Nephron (organoid): Measurements from ENCODE around the gene DTNBP1.

Experiments
- H3K27ac Mint-ChIP-seq, 3 experiments: 2 replicates each; pipeline ENCODE4 v1.8.0; 2020; ENCODE audit warnings: mixed read lengths in 3 of 3, mild to moderate bottlenecking in 2 of 3, moderate library complexity in 1 of 3
- H3K27me3 Mint-ChIP-seq: 2 replicates; pipeline ENCODE4 v1.8.0; 2021; ENCODE audit warnings: low read depth, mild to moderate bottlenecking, moderate library complexity, mixed read lengths
- H3K36me3 Mint-ChIP-seq: 2 replicates; pipeline ENCODE4 v1.8.0; 2020; ENCODE audit warnings: low read depth, mixed read lengths
- H3K4me1 Mint-ChIP-seq: 2 replicates; pipeline ENCODE4 v1.8.0; 2020; ENCODE audit warnings: mixed read lengths
- H3K4me3 Mint-ChIP-seq, 3 experiments: 2 replicates each; pipeline ENCODE4 v1.8.0; 2020; ENCODE audit warnings: mild to moderate bottlenecking in 3 of 3, mixed read lengths in 3 of 3, moderate library complexity in 2 of 3
- H3K9me3 Mint-ChIP-seq: 2 replicates; pipeline ENCODE4 v1.8.0; 2020; ENCODE audit warnings: mixed read lengths
- TF ChIP-seq, protein P1 (sequence below), 3 experiments: fragments of 200-600 bp; sonication (generic); IDR thresholded peaks; one replicate each; pipeline ENCODE4 v1.5.0; 2021; ENCODE audit warnings: antibody characterized with exemption in 3 of 3; ENCODE audit not compliant: unreplicated experiment in 3 of 3

The DTNBP1 gene

DNA sequence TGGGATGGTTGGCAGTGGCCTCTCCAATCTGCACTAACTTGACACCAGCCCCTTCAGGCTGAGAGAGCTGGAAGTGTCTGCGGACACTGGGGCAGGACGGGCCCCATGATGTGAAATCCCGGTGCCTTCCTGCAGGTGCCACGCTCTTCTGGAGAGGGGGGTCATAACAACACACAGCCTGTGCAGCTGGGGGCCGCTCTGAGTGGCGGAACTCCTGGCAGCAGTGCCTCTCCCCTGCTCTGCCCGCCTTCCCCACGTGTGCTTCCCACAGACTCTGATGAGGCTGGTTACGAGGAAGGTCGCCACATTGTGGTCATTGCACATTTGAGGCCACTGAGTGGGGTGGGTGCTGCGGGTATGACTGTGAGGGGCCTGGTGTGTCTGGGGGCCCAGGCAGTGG lies 145.2 kb downstream of the DTNBP1 start:
- TF ChIP-seq, protein P1, sequence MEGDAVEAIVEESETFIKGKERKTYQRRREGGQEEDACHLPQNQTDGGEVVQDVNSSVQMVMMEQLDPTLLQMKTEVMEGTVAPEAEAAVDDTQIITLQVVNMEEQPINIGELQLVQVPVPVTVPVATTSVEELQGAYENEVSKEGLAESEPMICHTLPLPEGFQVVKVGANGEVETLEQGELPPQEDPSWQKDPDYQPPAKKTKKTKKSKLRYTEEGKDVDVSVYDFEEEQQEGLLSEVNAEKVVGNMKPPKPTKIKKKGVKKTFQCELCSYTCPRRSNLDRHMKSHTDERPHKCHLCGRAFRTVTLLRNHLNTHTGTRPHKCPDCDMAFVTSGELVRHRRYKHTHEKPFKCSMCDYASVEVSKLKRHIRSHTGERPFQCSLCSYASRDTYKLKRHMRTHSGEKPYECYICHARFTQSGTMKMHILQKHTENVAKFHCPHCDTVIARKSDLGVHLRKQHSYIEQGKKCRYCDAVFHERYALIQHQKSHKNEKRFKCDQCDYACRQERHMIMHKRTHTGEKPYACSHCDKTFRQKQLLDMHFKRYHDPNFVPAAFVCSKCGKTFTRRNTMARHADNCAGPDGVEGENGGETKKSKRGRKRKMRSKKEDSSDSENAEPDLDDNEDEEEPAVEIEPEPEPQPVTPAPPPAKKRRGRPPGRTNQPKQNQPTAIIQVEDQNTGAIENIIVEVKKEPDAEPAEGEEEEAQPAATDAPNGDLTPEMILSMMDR (IDR thresholded peaks at IDR 0.05; ENCODE audit: unreplicated experiment in 3 of 3) = no peak
- Mint-ChIP-seq H3K27me3 (no peaks in the 10 kb centered on the region), H3K27ac (no peak overlapping the region), H3K36me3 (peaks cover 86% of the 10 kb centered on the region), H3K4me1 (peaks cover 11% of the 10 kb centered on the region), H3K9me3 (no peaks in the 10 kb centered on the region), H3K4me3 (no peak overlapping the region)

DNA sequence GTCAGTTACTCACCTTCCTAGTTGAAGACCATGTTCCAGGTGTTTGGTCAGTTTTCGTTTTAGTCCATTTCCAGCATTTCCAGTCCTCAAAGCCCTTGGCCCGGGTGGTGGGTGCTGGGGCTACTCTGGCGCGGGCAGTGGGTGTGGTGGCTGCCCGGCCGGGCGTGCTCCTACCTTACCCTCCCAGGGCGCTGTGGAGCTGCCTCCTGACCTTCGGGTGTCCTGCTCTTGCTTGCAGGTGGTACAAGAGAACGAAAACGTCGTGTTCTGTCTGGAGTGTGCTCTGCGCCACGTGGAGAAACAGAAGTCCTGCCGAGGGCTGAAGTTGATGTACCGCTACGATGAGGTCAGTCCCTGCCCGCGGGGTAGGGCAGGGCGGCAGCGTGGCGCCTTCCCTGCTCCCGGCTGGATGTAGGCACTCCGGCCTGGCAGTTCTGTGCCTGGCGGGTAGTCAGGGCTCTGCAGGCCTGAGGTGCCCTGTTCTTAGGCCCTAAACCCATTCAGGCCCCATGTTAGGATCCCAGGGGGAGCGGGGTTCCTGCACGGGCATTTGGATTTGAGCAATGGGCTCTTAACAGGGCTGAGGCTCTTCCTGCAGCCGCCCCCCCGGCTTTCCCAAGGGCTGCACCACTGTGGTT lies 145.8 kb downstream of the DTNBP1 start:
- no peak overlapping the region for H3K4me3 Mint-ChIP-seq
- TF ChIP-seq, protein P1 (IDR thresholded peaks at IDR 0.05; ENCODE audit: unreplicated experiment in 3 of 3) = no peak
- H3K27ac Mint-ChIP-seq = no peak overlapping the region
- peaks cover 86% of the 10 kb centered on the region for H3K36me3 Mint-ChIP-seq
- H3K4me1 Mint-ChIP-seq = peaks cover 12% of the 10 kb centered on the region
- H3K9me3 Mint-ChIP-seq = no peaks in the 10 kb centered on the region
- no peaks in the 10 kb centered on the region for H3K27me3 Mint-ChIP-seq

DNA sequence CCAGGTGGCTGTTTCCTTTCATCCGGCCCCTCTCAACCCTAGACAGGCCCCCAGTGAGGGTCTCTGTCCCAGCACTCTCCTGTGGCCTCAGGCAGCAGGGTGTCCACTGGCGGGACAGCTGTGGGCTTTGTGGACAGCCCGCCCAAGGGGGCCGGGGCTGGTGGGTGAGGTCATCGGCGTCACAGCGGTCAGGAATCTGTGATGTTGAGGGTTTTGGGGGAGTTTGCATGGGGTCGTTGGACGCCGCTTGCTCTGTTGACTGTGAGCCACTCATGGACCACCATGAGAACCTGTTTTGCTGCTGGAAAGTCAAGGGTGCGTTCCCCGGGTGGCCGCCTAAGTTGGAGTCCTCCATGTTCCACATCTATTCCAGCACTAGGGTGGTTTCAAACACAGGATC lies 146.4 kb downstream of the DTNBP1 start:
- Mint-ChIP-seq H3K27ac (peak overlapping the region in 1 of 3 experiments; percentile 31), H3K27me3 (no peaks in the 10 kb centered on the region), H3K4me3 (no peak overlapping the region), H3K36me3 (peaks cover 85% of the 10 kb centered on the region), H3K9me3 (no peaks in the 10 kb centered on the region), H3K4me1 (peaks cover 15% of the 10 kb centered on the region)
- TF ChIP-seq, protein P1 (IDR thresholded peaks at IDR 0.05; ENCODE audit: unreplicated experiment in 3 of 3) = no peak

DNA sequence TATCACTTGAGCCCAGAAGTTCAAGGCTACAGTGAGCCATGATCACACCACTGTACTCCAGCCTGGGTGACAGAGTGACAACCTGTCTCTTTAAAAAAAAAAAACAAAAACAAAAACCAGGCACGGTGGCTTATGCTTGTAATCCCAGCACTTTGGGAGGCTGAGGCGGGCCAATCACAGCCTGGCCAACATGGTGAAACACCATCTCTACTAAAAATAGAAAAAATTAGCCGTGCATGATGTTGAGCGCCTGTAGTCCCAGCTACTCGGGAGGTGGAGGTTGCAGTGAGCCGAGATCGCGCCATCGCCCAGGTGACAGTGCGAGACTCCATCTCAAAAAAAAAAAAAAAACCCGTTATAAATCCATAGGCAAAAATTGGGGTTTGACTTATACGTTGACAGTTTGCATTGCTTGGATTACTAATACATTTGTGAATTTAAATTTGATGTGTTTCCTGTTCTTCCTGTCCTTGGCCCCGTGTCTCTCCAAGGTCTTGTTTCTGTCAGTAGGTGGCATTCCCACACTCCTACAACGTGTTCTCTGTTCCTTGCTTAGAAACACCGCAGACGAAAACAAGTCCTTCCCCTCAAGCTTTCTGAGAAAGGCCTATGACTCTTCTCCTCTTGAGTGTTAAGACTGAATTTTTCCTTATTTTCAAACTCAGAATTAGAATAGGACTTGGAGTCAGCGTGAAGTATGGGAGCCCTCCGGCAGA lies 147.0 kb downstream of the DTNBP1 start:
- H3K4me1 Mint-ChIP-seq = peaks cover 15% of the 10 kb centered on the region
- TF ChIP-seq, protein P1 (IDR thresholded peaks at IDR 0.05; ENCODE audit: unreplicated experiment in 3 of 3) = no peak
- H3K27me3 Mint-ChIP-seq = no peaks in the 10 kb centered on the region
- H3K36me3 Mint-ChIP-seq = peaks cover 85% of the 10 kb centered on the region
- H3K27ac Mint-ChIP-seq = peak overlapping the region in 1 of 3 experiments; percentile 31
- no peaks in the 10 kb centered on the region for H3K9me3 Mint-ChIP-seq
- no peak overlapping the region for H3K4me3 Mint-ChIP-seq

DNA sequence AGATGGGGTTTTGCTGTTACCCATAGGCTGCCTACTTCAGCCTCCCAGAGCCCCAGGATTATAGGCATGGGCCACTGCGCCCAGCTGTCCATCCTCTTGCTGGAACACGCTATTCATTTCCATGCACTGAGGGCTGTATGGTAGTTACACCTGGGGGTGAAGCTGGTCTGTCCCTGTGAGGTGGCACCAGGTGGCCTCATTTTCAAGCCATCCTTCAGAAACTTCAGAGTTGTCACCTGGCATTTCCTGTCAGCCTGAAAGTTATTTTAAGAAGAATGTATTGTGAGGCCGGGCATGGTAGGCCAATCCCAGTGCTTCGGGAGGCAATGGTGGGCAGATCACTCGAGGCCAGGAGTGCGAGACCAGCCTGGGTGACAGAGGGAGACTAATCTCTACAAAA lies 147.6 kb downstream of the DTNBP1 start:
- H3K27me3 Mint-ChIP-seq = no peaks in the 10 kb centered on the region
- no peaks in the 10 kb centered on the region for H3K9me3 Mint-ChIP-seq
- peak overlapping the region in 1 of 3 experiments; percentile 18 for H3K27ac Mint-ChIP-seq
- no peak overlapping the region for H3K4me3 Mint-ChIP-seq
- TF ChIP-seq, protein P1 (IDR thresholded peaks at IDR 0.05; ENCODE audit: unreplicated experiment in 3 of 3) = no peak
- peaks cover 15% of the 10 kb centered on the region for H3K4me1 Mint-ChIP-seq
- peaks cover 85% of the 10 kb centered on the region for H3K36me3 Mint-ChIP-seq
